GM18907 (cell line): ENCODE results near the gene FBXL17.

Source experiments
- ATAC-seq: cut with Tn5 transposase; IDR thresholded peaks from one replicate; pipeline ENCODE4 v1.9.1; 2021; ENCODE audit warnings: mild to moderate bottlenecking, moderate library complexity; ENCODE audit not compliant: unreplicated experiment

Gene FBXL17

DNA sequence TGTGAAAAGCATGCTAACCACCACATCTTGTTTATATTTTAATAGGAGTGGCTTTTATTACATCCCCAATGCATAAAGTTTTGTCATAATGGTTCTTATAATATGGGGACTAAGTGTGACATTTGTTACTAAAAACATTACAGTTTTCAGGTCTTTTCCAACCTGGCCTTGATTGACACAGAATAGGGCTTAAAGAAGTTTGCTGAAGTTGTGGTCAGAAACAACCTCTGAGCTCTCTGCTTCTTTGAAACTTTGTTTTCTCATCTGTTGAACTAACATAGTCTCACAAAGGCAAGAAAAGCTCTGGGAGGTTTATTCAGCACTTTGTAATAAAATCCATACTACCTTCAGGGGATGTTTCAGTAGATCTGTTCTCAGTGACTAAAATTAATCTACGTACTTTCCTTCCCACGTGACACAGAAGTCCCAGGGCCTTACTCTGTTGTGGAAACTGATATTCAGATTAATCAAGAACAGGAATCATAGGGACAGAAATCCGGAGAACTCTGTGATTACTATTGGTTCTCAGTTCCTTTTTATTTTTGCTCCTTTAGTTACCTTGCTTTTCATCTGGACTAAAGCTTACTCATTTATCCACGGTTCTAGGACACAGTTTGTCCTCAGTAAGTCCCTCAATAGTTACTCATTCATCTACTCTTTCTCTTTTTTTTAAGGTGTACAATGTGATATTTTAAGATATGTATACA is 422.2 kb downstream of the FBXL17 start:
- no peak for ATAC-seq

DNA sequence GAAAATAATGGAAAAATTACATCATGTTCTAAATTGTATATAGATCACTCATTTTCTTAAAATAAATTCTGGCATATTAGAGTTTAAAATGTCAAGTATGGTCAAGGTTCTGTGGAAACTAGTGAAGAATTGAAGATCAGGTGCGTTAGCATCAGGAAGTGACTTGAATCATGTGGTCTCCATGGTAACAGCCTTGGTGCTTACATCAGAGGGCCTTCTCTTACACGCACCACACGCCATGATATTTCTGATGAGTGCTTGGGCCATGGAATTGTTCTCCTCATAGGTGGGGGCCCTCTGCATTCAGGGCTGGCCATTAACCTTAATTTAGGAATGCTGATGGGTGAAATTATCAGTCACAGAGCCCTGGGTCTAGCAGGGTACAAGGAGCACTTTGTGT is 423.0 kb downstream of the FBXL17 start:
- ATAC-seq: no peak

DNA sequence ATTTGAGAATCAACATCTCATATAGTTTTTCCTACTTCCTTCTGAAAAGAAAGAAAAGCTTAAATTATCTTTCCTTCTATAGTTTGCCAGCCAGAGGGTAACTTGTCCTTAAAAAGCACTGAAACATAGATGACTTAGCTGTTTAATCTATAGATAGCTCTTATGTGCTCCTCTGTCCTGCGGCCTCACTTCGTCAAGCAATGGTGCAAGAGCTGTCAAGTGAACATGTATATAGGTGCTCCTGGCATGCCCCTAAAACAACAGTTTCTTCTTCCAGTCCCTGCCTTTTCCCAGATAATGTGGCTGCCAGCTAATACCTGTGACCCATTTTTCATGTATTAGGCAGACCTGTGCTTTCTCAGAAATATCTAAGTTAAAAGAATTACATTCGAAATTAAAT is 423.5 kb downstream of the FBXL17 start:
- no peak for ATAC-seq

DNA sequence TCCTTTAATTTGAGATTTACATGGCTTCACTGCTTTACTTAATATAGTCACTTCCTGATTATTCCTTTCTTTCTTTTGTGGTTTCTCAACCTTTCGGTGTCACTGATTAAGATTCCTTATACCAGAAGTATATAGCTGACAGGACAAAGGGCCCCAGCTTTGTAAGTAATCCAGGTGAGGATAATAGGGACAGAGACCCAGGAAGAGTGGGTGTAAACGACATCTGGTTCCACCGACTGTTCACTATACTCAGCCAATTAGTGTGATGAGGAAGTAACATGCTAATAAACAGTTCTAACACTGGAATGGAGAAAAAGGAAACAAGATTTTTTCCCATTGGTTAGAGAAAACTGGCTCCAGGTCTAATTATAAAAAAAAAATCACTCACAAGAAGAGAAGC is 424.8 kb downstream of the FBXL17 start:
- ATAC-seq: no peak

DNA sequence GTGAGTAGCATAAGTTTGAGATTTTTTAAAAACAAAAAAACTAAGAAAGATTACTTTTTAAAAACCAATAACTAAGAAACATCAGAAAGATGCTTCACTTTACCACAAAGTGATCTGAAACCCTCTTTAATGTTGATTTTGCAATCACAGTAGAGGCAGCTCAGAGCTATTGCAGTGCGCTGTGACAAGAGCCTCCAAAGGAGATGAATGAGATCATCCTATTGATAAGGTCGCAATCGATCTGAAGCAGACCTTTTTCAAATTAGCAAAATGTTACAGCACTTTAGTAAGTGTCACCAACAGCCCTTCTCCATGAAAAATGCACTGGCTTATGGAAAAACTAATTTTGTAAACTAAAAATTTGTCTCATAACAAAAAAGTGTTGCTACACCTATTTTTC is 426.6 kb downstream of the FBXL17 start:
- ATAC-seq: no peak

DNA sequence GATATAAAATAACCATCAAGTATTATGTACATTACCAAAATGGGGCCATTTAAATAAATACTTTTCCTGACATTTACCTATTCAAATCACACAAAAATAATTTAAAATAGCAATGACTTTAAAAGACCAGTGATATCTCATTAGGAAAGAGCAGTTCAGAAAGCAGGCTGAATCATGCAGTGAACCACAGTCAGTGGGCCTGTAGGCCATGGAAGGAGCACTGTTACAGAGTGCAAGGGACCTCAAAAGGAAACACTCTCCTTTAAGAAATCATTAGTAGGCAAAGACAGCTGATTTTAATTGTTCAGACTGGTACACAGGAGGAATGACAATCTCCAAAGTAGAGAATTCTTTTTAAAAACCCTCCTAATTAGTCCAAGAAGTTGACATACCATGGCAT is 427.6 kb downstream of the FBXL17 start:
- ATAC-seq: no peak

DNA sequence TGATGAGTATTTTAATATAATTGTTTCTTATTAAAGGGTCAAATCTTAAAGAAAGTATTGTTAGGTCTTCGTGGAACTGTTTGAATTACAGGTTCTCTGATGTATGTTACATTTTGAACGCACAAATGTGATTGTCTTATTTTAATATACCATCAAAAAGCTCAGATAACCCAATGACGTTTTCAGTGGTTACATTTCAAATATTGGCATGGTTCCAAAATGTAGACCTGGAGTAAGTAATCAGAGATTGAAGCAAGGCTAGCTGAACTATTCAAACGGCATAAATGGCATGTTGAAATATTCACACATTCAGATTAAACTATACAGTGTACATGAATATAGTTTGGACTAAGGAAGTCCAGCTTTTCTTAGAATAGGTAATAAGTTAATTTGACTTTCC is 429.4 kb downstream of the FBXL17 start:
- ATAC-seq: no peak

DNA sequence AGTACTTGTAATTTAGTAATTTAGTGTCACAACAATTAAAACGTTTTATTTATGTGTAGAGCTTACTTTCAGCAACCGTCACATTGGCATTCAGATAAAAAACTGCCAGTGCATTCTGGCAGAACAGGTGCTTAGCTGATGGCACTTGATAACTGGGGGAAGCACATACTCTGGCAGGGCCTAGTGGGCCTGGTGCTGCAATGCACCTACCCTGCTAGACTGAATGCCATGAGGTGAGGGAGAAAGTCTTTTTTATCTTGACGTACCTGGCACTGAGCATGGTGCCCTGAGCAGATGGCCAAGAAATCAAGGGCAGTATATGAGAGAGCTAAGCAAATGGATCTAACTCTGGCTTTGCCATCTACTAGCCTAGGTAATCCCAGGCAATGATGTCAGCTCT is 430.6 kb downstream of the FBXL17 start:
- ATAC-seq: no peak

DNA sequence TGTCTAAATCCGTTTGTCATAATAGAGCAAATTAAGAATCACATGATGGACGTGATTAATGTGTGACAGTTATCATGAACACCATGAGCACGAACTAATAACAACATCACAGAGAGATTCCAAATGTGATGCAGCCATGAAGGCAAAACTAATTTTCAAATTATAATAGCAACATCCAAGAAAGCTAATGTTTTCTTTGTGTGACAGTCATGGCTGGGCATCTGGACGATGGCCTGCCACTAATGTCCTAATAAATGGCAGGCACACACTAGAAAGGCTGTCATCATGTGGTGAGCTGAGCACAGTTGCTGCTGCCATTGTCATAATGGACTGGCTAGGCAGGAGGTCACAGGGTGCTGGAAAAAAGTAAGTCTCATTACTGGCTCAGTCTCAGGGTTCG is 431.1 kb downstream of the FBXL17 start:
- no peak for ATAC-seq

DNA sequence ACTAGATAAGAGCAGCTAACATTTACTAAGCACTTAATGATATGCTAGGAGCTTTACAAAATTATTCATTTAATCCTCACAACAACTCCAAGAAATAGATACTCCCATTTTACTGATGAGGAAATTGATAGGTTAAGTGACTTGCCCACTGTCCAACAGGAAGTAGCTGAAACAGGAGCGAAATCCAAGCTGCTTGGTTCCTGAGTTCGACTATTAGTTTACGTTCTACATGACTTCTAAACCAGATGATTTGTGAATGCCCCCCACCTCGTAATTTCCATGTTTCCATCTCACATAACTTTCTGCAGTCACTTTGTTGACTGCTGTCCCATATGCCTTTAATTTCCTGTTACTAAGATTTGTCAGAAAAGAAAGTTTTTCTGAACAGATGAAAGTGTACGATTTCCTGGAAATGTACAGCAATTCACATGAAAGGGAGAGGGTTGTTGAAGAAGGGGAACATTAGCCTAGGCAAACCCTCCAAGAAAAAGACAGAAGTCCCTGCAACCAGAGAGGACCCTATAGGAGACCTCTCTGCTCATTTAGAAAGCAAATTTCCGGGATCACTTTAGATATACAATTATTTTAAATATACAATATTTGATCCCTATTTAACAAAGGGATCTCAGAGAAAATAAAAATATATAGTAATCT is 432.1 kb downstream of the FBXL17 start:
- ATAC-seq: no peak

DNA sequence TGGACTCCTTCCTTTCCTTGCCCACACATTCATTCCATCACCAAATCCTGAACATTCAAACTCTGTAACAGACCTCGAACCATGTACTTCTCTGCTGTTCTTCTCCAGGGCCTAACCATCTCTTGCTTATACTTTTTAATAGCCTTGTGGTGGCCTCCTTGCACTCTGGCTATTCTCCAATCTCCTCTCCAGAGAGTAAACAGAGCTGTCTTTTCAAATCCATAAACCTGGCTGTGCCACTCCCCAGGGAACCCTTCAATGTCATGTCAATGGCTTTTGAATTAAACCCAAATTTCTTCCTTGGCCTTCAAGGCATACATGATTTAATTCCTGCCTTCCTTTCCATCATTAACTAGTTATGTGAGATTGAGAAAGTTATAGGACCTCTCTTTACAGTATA is 433.5 kb downstream of the FBXL17 start:
- no peak for ATAC-seq

DNA sequence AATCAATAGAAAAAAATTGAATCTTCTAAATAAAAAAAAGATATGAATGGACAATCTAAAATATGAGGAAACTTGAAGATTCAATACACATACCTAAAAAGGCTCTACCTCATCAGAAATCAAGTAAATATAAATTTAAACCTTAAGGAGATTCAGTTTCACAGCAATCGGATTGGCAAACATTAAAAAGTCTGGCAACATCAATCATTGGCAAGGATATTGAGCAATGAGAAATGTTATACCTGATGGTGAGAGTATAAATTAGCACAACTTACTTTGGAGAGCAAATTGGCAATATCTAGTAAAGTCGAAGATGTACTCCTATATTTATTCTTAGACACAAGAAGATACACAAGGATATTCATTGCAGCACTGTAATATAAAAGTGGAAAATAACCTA is 436.8 kb downstream of the FBXL17 start:
- no peak for ATAC-seq

DNA sequence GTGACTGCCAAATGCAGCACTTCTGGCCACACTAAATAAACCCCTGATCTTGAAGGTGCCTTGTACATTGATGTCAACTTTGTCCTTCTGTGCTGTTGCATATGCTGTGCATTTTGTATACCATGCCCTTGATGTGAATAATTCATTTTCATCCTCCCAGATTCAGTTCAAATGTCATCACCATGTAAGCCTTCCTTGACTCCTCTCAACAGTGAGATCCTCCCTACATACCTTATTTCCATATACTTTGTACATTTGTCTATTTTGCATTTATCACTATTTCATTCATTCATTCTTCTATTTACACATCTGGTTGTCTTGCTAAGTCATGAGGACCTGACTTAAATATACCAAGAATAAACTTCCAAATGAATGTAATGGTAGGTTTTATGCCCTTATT is 438.0 kb downstream of the FBXL17 start:
- no peak for ATAC-seq

DNA sequence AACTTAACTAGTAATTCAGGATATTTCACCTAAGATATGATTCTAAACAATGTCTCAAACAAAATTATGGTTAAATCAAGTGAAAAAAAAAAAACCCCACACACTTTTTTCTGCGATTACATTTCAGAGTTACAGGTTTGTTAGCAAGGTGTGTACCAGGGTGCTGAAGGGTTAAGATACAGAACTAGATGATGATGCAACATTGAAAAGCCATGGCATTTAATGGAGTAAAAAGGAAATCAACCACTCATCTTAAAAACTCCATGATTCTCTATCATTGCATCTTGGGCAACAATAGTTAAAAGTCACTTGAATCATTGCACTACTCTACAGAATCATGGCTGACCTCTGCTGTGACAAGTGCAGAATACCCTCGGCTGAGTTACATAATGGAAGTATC is 440.9 kb downstream of the FBXL17 start:
- no peak for ATAC-seq

DNA sequence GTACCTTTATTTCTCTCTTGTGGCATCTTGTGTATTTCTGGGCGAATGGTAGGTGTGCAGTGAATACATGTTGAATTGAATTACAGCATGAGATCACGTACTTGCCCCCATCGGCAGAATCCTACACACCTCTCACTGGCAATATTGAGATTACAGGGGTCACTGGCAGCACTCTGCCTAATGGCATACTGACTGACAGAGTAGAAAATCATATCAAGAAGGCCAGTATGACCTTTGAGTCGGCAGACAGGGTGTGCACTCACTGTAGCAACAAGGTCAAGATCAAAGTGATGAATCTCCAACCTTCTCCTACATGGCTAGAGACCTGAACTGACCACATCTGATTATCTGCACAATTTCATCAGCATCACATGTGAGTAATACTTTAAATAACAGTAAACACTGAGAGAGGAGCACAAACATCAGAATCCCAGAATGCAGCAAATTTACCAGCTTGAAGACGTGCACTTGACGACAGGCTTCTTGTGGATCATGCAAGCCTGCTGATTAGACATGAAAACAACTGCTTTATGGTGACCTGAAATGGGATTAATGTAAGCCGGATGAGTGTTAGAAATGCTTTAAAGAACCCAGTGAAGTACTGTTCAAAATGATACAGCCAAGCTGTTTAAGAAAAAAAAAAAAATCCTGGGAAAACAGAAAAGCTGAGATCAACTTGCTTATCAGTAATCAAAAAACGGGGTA is 444.1 kb downstream of the FBXL17 start:
- no peak for ATAC-seq

DNA sequence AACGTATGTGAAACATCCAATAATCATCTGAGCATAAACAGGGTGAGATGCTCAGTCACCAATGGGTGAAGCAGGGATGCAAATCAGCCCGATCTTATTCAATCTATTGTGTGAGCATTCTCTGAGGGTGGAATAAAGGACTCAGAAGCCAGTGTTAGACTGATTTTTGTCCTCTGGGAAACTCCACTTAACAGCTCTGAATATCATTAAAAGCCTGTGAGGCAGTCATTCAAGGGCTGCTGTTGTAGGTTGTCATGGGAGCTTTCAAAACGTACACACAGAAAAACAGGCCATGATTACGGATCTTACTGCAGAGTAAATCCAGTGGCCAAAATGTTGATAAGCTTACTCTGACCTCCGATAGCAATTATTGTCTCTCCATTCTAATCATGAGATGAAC is 444.7 kb downstream of the FBXL17 start:
- no peak for ATAC-seq

DNA sequence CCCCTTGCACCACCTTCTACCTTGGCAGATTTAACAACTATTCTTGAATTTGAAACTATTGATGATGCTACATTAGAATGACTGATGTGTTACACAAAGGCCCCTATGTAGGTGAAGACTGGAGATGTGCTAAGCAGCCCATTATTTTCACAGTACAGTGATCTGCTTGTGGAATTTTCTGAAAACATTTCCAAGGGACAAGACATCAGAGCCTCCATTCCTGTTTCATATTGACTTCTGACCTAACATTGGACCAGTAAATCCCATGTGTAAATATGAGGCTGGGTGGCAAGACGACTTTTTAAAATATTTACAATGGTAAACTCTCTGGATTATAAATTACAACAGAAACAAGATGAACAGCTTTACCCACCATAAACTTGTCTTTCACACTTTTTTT is 445.4 kb downstream of the FBXL17 start:
- no peak for ATAC-seq

DNA sequence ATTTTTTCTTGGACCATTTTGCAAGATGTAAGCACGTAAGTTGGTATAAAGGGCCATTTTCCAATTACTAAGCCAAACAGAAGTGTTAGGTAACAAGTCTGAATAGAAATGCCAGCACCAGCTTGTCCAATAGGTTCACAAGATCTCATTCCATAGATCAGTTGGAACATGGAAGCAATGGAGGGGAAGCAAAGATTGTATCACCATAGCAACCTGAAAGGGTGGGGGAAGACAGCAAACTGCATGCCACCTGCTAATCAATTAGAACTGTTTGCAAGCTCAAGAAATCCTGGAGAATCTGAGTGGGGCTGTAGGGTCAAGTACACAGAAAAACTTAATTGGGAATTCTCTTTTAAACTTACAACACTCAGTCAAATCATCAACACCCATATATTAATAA is 446.3 kb downstream of the FBXL17 start:
- no peak for ATAC-seq

DNA sequence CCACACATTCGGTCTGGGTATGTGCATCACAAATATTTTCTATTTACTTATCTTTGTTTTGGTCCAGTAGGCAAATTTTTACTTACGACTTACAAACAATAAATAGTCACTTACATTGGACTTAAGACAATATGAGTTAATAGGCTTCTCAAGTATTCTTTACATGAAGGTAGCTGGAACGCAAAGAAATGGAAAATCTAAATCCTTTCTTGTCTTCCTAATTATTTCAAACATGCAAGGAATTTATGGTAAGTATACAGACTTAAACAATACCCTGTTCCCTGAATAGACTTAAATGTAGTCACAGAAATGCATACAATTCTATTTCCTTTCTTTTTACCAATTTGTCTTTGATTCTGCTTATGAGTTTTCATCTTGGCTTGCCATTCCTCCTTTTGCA is 448.6 kb downstream of the FBXL17 start:
- no peak for ATAC-seq

DNA sequence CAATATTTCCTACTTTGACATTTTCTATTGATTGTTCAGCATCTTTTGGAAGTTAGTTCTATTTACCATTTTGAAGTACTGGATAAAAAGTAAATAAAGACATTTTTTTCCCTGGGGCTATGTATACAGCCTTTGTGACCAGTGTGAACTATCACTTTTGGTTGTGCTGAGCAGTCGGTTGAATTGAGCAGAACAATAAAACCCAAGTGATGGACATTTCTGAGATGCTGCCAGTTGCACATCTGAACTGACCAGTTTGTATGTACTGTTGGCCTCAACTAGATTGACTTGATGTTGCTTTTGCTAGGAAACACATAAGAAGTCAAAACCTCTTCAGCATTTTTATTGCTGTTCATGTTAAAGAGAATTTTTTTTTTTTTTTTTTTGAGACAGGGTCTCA is 451.0 kb downstream of the FBXL17 start:
- no peak for ATAC-seq

DNA sequence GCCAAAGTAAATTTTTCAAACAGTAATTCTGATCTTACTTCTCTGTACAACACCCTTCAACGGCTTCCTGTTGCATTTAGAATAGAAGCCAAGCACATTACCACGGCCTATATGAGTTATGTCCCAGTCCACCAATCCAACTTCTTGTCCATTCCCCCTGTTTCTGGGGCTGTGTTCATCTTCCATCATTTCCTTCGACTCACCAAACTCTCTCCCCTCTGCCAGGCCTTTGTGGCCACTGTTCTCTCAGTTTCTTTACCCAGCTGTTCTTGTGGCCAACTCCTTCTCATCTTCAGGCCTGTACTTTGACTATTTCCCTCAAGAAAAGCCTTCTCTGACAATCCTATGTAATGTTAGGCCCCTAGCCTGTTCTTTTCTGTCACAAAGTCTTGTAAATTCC is 451.8 kb downstream of the FBXL17 start:
- no peak for ATAC-seq

DNA sequence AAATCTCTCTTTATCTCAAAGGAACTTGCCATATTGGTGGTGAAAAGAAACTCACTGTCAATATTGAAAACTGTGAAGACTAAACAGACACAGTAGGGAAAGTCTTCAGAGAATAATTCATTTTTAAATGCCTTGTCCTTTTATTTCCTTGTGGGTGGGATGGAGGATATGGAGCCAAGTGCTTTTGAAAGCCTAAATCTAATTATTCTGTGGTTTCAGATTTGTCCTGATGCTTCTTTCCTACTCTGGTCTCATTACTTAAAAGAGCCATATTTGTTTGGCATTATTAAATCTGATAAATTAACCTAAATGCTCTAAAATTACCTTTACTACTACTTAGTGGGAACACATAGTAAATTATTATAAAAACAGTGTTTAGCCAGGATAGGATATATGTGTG is 452.8 kb downstream of the FBXL17 start:
- ATAC-seq: no peak
